GM21723 (cell line): Measurements from ENCODE around the gene MSI2.

Experiments used
- ATAC-seq: cut with Tn5 transposase; IDR thresholded peaks from one replicate; pipeline ENCODE4 v1.9.1; 2021; ENCODE audit warnings: mild to moderate bottlenecking, moderate library complexity; ENCODE audit not compliant: unreplicated experiment

Gene MSI2

DNA sequence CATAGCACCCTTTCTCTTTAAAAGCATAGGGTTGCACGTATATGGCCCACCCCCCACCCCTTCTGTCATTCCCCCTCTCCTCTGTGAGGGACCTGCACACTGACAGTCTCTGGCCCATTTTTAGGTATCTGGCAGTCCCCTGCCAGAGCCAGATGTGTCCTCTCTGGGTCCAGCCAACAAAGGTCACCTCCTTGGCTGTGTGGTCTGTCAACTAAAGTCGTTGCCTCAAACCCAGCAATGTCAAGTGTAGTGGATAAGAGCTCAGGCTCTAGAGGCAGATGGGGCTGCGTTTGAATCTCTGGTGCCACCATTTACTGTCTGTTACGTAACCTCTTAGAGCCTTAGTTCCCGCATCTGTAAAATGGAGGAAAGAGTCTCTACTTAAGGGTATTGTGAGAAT, 211.5 kb downstream of the MSI2 start:
- ATAC-seq: no peak

DNA sequence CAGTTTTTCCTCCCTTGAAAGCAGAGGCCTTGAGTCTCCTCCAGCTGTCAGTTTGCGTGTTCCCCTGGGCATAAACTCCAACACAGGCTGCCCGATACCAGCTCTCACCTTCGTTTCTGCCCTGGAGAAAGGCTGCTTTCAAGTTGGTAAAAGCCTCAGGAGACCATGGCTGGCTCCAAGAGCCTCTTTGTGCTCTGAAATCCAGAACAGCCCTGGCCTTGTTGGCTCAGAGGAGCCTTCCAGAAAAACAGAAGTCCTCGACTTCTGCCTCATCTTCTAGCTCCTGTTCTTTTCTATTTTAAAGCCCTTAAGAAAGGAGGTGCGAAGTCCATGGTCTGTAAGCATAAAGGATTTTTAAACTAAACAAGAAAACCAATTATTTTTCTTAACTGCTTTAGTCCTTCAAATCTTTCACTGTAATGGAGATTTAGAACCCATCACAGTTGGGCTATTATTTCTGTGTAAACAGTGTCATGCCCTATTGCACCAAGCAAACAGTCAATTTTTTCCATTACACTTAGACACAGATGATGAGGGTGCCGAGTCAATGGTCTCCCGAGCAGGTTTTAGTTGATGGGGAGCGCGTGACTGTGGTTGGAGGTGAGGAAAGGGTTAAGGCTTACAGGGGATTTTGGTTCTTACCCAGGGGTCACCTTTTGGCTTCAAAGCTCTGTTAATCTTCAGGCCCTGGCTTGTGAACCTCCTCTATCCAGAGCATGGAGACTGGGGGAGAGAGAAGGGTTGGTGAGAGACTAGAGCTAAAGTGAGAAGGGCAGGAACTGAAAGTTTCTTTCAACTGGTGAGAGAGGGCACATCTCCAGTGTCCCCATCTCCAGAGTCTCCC, 212.8 kb downstream of the MSI2 start:
- ATAC-seq: no peak

DNA sequence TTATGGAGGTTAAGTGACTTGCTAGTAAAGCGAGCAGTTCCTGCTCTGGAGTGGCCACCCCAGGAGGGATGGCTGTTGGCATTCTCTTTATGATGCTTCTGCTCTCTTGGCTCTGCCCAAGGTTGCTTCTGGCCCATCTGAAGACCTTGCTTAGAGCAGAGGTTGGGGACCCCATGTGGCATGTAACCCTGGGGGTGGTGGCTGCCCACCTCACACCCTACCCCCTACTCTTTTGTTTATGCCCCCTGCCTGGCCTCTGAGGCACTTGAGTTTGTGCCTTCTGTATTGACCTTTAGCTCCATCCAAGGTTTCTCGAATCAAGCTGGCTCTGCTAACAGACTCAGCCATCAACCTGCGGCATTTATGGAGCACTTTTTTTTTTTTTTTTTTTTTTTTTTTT, 214.6 kb downstream of the MSI2 start:
- ATAC-seq: no peak

DNA sequence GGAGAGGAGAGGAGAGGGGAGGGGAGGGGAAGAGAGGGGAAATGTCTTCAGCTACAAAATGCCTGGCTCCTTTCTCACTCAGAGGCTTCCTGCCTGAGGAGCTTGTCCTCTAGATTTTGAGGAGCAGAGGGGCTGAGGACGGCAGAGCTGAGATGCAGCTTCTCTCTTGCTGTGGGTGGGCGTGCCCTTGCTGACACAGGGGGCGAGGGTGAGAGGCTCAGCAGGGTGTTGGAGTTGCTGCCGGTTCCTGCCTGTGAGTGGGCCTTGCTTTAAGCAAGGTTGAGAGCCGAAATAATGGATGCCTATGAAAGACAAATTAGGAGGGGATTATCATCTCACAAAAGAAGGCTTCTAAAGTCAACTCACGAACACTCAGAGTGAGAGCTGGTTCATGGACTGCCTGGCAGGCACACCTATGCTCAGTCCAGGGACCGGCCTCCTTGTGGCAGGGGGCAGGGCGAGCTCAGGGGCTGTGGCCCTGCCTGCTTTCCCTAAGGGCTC, 215.6 kb downstream of the MSI2 start:
- ATAC-seq: no peak

DNA sequence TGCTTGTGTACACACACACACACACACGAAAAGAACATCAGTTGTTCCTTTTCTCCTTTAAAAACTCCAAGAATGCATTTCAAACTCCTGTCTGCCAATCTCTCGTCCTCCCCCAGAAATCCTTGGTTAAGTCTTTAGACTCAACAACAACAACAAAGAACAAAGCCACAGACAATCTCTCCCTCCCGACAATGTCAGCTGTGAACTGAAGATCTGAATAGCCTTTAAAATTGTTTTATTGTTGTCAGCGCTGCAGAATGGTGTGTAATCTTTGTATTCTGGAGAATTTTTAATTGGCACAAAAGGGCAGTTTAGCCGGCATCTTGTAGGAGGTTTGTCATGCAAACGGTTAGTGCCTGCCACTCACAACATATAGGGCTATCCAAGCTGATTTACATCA, 219.5 kb downstream of the MSI2 start:
- ATAC-seq: no peak

DNA sequence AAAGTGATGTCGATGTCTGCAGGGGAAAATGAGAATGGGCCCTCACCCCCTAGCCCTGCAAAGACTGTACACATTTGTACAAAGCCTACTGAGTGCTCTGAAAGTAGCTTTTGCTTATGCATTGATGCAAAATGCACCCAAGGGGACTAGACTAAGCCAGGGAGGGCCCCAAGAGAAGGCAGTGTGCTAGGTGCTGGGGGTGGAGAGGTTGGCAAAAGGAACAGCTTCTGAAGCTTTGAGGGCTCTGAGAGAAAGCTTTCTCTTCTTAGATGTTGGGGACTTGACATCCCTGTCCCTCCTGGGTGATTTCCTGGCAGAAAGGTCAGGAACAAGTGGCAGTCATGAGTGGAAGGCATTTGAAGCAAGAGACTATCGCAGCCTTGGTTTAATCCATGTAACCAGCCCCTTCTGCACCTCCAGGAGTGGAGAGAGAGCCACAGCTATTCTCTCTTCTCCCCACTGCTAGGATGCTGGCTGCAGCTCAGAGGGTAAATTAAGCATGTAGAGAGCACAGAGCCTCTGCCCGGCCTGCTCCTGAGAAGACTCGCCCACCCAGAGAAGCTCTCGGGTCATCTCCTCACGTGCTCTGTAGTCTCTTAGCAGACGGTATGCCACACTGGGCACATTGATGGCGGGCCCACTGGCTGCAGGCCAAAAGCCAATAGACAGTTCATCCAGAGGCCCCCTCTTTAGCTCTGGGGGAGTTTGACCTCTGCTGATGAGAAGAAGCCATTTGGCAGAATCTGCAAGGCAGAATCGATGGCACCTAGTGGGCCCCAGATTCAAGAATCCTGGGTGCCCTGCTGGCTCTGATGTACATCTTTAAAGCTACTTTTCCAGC, 221.4 kb downstream of the MSI2 start:
- ATAC-seq: no peak

DNA sequence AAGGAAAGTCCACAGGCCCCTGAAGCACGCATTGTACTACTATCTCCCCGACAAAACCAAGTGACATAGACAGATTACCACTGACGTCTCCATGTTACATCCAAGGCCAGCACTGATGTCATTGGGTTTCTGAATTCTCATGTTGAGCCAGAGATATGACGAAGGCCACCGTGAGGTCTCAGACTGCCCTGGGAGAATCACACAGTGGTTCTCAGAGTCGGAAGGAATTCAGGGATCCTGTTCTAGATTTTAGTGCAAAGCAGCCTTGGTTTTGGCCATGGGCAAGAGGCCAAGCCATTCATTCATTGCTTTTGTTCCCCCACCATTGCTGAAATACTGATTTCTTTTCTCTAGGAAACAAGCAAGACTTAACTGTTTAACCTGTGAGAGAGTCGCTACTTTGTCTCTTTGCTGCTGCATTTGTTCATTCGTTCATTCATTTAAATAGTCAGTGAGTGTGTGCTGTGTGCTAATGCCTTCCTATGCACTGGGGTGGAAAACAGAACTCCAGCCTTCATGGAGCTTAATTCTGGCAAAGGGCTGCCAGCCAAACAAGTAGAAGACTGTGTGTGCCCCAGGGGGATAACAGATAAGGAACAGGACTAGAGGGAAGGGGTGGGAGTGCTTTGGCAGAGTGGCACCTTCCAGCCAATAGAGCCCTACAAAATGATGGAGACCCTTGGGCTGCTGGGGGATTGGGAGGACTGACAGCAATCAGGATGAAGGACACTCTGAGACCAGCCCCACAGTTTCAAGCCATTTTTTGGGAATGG, 222.3 kb downstream of the MSI2 start:
- ATAC-seq: no peak

DNA sequence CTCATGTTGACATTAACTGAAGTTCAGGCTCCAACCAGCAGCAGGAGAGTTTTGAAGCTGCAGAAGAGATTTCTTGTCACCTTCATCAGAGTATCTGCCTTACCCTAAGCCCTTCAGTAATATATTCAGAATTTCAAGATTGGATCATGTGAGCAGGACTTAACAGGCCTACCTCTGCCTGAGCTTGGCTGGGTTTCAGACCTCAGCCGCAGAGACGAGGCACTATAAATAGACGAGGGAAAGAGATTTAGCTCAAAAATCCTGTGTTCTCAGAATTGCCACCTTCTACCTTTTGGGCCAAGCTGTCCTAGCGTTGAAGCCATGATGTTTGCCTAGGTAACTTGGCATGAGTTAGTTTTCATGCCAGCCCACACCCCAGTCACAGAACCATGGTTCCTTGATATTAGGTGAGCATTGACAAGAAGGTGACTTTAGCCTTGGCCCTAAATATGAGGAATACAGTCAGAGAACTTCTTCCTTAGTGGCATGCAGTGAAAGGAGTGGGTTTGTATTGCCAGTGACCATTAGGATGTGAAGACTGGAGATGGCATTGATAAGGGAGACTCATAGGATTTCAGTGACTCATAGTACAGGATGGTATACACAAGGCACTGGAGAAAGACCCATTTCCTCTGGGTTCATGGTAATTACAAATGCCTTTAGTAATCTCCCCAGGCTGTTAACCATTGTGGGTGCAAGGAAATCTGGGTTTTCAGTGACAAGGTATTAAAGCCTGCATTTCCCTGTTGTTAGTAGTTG, 224.3 kb downstream of the MSI2 start:
- ATAC-seq: no peak

DNA sequence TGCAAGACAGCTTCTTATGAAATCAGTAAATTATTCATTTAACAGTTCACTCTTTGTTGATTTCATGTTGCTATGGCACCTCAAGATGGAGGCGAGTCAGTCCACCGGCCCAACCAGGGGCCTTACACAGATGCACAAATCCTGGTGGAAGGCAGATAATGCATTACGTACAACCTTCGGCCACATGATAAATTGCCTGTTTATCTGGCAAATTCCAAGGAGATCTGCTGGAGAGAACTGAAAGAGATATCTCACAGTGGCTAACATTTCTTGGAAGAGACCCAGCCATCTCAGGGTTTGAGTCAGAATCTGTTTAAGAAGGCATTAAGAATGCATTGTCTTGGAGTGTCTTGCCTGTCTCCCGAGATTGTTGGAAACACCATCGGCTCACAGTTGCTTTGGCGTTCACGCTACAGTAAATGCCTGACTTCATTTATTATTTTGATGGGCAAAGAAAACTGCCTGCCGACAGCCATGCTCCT, 225.6 kb downstream of the MSI2 start:
- no peak for ATAC-seq

DNA sequence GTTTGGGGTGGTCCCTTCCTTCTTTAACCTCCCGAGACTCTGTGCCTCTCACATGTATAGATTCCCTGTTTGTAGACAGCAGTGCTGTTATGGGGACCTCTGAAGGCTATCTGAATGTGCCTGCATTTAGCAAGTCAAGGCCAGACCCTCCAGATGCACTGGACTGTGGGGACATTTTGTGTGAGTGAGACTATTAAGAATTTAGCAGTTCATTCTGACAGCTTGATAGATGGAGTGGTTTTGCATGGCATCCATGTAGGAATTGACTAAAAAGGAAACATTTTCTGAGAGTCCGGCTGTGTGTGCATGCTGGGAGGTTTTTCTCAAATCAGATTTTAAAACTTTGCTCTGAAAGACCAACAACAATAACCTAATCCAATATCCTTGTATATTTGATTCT, 226.3 kb downstream of the MSI2 start:
- ATAC-seq: no peak

DNA sequence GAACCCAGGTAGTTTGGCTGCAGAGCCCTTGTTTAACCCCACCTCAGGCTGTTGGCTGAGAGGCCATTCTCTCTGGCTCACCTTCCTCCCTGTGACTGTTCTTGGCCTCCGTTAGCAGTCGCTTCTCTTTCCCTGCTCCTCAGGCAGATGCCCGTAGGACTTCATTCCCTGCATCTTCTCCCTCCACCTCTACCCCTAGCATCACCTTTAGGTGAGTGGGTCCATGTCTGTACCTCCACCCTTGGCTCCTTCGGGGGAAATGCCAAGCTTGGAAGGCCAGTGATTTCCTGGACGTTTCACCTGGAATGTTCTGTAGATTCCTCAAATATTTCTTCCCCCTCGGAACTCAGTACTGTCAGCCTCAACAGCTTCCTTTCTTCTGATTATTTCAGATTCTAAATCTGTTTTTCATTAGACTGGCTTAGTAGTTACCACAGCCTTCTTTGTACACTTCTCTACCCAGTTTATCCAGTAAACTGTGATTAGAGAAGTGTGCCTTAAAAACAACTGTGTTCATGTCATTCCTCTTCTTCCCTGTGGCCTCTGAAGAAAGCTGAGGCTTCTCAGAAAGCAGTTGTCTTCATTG, 227.9 kb downstream of the MSI2 start:
- no peak for ATAC-seq

DNA sequence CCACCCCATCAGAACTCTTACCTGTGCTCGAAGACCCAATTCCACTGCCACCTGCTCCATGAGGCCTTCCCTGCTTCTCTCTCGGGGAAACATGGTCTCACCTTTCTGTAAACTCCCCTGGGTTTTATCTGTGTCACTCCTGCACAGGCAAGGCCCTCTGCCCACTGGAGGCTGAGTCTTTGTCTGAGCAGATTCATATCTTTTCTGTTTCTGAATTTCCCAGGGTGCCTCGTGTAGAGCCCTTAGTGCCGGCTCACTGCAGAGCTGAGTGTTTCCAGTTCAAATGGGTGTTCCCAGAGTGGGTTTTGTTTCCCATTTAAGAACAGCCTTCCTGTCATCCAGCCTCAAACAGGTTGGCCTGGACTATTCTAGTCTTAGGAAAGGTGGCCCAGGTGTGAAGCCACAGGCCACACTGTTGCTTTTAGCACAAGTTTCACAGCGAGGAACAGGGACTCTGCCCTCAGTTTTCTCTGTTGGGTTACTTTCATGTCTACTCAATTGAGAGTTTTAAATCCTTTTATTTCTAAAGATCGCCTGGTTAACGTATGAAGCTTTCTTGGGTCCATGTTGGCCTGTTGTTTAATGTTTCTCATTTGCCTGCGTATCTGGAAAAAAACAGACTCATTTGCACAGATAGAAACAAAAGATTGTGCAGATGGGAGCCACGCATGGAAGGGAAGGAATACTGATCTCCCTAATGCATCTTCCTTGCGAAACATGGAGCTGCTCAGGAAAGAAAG, 228.7 kb downstream of the MSI2 start:
- no peak for ATAC-seq

DNA sequence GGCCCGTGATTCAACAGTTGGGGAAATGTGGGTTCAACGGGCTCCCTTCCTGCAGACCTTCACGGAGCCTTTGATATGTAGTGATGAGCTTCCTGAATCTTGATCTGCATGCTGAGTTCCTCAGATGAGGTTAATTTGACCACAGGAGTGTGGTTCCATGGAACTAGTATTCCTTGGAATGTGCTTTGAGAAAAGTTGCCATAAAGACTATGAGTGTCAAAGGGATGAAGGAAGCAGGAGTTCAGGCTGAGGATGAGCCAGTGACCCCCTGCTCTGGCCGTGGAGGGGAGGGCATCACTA, 229.2 kb downstream of the MSI2 start:
- no peak for ATAC-seq

DNA sequence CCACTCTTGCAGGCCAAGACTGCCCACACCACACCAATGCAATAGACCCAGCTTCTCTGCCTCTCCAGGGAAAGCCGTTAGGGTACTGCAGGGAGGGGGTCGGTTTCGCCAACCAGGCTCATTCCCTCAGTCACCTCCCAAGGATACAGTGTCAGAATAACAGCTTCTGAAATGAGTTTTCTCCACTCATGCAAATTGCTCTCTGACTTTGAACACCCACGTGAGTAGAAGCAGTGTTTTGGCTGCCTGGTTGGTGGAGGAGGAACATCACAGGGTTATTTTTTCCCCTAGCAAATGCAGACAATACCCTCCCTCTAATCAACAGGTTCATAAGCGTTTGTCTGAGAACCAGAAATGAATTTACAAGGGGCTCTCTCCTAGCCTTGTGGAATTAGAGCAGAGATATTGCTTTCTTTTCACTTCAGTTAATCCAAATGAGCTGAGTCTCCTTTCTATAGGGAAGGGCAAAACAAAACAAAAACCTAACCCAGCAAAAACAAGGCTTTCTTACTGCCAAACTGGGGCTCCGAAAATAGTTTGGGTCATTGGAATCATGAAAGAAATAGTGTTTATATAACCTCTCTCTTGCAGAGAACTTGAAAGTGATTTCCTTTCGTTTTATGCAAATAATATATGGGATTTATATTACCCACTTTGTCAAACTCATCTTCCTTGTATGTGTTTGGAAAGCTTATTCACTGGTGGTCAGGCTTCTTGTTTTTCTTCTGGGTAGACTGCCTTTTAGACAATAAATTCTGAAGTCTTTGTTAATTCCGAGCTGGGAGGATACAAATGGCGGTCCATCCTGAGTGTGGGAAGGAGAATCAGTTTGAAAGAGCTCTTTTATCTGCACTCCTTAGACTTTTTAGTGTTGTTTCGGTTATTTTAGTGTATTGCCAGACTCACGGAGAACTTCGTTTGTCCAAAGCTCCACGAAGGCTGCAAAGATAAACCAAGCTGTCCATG, 229.9 kb downstream of the MSI2 start:
- no peak for ATAC-seq

DNA sequence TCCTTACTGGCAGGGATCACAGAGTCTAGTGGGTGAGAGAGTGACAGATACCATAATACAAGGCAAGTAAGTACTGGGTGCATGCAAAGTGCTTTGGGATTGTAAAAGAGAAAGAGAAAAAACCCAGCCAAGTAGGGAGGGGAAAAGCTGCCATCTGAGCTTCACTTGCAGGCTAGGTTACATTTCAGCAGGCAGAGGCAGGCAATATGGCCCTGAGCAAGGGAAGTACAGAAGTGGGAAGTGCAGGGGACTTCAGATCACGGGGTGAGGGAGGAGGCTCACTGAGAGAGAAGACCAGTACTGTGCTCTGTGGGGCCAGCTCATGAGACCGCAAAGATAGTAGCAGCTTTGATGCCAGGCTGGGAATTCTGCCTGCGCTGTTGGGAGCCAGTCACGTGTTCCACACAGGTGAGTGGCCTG, 230.6 kb downstream of the MSI2 start:
- ATAC-seq: no peak

DNA sequence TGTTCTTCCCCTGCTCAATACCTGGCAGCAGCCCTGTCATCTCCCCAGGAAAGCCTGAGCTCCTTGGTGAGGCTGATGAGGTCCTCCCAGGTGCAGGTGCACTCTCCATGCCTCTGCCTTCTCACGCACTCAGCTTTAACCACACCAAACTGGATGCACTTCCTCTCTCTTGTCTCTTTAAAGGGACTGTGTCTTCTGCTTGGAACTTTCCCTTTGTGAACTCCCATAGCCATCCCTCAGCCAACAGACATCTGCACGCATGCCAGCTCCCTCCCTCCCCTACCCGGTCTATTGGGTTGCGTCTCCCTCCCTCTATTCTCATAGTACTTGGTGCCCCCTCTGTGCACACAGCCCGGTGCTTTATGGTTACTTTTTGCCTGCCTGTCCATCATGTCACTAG, 231.2 kb downstream of the MSI2 start:
- no peak for ATAC-seq

DNA sequence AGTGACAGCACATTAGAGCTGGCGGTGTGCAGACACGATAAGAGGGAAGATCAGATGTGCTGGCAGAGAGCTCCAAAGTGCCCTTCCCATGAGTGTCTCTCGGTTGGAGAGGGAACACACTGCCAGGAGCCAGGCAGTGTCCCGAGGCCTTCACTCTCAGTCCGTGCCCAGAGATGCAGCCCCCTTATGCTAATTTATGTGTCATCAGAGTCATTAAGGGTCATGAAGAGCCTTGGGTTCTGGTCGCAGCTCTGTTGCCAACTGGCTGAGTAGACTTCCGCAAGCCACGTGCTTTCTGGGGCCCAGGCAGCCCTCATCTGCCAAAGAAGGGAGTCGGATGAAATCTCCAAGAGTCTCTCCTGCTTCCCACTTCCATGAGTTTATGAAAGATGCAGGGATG, 232.5 kb downstream of the MSI2 start:
- ATAC-seq: no peak

DNA sequence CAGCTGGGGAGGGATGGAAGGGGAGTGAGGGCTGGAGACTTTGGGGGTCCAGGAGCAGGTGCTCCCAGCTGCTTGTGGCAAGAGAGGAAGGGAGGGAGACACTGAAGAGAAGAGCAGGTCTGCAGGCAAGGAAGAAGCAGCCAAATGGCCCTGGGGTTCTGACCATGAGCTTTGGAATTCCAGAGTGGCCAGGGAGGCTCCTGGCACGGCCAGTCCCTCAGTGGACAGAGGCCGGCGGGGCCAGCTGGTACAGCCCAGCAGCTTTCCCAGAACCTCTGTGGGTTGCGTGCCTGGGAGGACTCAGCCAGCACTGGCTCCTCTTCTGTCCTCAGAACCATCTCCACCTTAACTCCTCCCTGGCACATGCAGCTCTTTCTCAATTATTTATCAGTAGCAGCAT, 233.0 kb downstream of the MSI2 start:
- no peak for ATAC-seq
